Fibroblast of villous mesenchyme (primary cell): Measurements from ENCODE around the gene NANOS2. TPM values are rescaled to one million over a fixed set of nuclear protein-coding genes. Genes with fewer than 3 reads are reported as not detected.

Source experiments
- DNase-seq: peaks from one replicate; pipeline ENCODE4 v3.0.0-alpha.2; 2010; ENCODE audit warnings: low read depth
- H3K4me3 ChIP-seq: 2 replicates; pipeline ENCODE4 v1.5.1; 2011; ENCODE audit warnings: low read depth, mild to moderate bottlenecking, low read length
- total RNA-seq: library from RNA; depleted of rRNA; stranded (reverse); fragments of >200 nt; gene quantifications from 2 replicates; pipeline ENCODE4 v1.2.3, GENCODE V29; 2012
- TF ChIP-seq, protein P1 (sequence below): IDR thresholded peaks from 2 replicates; pipeline ENCODE4 v1.5.1; 2012; ENCODE audit warnings: low read depth, mild to moderate bottlenecking, low read length; ENCODE audit not compliant: insufficient read depth

Gene NANOS2
- total RNA-seq, 1 donor = not detected

- DNase-seq = no peak
- no peak overlapping the region for H3K4me3 ChIP-seq
- TF ChIP-seq, protein P1, sequence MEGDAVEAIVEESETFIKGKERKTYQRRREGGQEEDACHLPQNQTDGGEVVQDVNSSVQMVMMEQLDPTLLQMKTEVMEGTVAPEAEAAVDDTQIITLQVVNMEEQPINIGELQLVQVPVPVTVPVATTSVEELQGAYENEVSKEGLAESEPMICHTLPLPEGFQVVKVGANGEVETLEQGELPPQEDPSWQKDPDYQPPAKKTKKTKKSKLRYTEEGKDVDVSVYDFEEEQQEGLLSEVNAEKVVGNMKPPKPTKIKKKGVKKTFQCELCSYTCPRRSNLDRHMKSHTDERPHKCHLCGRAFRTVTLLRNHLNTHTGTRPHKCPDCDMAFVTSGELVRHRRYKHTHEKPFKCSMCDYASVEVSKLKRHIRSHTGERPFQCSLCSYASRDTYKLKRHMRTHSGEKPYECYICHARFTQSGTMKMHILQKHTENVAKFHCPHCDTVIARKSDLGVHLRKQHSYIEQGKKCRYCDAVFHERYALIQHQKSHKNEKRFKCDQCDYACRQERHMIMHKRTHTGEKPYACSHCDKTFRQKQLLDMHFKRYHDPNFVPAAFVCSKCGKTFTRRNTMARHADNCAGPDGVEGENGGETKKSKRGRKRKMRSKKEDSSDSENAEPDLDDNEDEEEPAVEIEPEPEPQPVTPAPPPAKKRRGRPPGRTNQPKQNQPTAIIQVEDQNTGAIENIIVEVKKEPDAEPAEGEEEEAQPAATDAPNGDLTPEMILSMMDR = no peak
Measured at GRCh38 chr19:45881909-45882528, 32.6 kb downstream of the NANOS2 start.

DNA sequence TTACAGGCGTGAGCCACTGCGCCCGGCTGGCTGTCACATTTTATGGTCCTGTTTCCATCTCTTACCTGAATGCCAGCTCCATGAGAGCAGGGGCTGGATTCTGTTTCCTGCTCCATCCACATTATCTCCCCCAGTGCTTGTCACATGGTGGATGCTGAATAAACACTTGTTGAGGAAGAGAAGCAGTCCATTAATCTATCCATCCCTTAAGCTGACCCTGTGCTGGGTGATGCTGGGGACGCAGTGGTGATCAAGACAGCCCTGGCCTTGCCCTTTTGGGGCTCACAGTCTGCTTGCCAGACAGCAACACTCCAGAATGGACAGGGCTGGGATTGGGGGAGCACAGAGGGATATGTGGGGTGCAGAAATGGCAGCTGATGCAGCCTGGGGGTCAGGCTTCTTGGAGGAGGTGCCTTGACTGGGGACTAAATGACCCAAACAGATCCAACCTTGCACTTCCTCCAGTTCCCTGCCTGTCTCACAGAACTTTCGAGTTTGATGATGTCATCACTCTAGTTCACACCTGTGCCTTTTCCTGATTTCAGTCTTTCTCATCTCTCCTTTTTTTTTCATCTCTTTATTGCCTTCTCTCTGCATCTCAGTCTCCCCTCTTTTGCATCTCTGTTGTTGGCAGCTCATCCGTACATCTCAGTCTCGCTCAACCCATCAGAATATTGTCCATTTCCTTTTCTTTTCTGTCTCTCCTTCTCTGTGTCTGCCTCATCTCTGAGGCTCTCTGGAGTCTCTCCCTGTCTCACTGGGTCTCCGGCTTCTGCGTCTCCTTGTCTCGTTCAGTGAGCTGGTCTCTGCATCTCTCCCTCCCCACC lies 33.3 kb downstream of the NANOS2 start:
- TF ChIP-seq, protein P1 = no peak
- no peak for DNase-seq
- no peak overlapping the region for H3K4me3 ChIP-seq

GRCh38 chr19:45879971-45880370 lies 34.6 kb downstream of the NANOS2 start:
- no peak for DNase-seq
- TF ChIP-seq, protein P1 = no peak
- no peak overlapping the region for H3K4me3 ChIP-seq

GRCh38 chr19:45879055-45879454 lies 35.5 kb downstream of the NANOS2 start:
- DNase-seq = no peak
- no peak overlapping the region for H3K4me3 ChIP-seq
- TF ChIP-seq, protein P1 = no peak

DNA sequence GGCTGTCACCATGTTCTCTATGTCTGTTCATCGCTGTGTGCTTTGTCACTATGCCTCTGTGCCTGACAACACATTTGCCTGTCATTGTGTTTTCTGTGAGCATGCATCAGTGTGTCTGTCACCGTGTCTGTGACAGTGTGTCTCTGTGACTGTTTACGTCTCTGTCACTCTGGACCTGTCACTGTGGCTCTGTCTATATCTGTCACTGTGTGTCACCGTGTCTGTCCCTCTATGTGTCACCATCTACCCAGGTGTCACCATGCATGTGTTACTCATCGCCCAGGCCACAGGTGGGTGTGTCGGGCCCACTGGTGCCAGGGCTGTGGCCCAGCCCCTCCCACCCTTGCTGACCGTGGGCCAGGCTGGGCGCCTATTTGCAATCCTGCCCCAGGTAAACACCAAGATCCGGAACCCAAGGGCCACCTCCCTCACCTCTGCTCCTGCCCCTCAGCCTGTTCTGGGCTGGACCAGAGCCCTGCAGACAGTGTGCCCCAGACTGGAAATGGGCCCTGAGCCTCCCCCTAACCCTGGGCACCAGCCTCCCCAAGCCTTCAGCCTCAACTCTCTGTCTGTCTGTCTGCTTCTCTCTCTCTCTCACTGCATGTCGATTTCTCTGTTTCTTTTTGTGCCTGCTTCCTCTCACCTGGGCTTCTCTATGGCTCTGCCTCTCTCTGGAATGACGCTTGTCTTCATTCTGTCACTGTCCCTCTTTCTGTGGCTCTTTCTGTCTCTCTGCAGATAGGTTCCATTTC lies 36.4 kb downstream of the NANOS2 start:
- TF ChIP-seq, protein P1 = no peak
- no peak for DNase-seq
- no peak overlapping the region for H3K4me3 ChIP-seq

DNA sequence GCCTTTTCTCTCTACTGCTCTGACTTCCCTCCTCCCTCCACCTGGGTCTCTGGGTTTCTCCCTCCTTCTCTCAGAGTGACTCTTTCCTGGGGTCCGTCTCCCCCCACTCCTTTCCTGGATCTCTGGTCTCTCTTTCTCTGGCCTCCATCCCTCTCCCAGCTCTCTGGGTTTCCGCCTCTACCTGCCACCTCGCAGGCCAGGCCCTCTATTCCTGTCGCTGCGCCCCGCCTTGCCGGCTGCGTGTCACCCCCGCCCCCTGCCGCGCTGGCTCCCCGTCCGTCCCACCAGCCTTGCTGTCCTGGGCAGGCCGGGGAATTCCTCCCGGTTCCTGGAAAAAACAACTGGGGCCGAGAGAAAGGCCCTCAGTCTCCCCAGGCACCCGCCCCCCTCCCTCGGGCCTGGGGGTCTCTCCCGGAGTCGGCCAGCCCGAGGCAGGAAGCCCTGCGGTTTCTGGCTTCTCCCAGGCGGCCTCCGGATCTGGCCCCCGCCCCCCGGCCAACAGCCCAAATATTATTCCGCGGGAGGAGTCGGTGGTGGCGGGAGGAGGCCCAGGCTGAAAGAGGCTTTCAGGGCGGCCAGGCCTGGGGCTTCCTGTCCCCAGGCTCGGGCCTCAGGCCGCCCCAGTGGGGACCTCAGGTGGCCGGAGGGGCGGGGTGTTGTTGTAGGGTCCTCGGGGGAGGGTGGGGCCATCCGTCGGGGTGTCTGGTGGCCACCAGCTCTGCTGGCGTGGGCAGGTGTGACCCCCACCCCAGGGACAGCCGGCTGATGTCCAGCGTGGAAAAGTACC lies 38.0 kb downstream of the NANOS2 start:
- TF ChIP-seq, protein P1 = no peak
- DNase-seq = peak; percentile 27
- H3K4me3 ChIP-seq = peak overlapping the region; percentile 15
